WTC11 (cell line): ENCODE measurements around the gene NKAIN4. TPM values are rescaled to one million over a fixed set of nuclear protein-coding genes. Genes with fewer than 3 reads are reported as not detected.

Experiments used
- ATAC-seq: fragments of 200-7000 bp; cut with Tn5 transposase; 2 replicates; pipeline ENCODE4 v1.10.0; 2021; ENCODE audit warnings: mild to moderate bottlenecking, moderate library complexity
- CTCF ChIA-PET: fragments of 300-600 bp; sonication (Branson Sonifier 250); formaldehyde crosslinking; loops from one replicate; lab custom pipeline; 2021; ENCODE audit warnings: antibody characterized with exemption; lab: Charles Lee
- POLR2A ChIA-PET: fragments of 350-600 bp; sonication (Branson Sonifier 250); formaldehyde crosslinking; loops from one replicate; lab custom pipeline; 2021; ENCODE audit warnings: antibody characterized with exemption; lab: Charles Lee
- DNase-seq: peaks from one replicate; pipeline ENCODE4 v3.0.0; 2021; ENCODE audit warnings: low spot score
- H3K27ac Mint-ChIP-seq: 2 replicates; pipeline ENCODE4 v1.8.0; 2021; ENCODE audit warnings: mixed read lengths
- H3K27me3 Mint-ChIP-seq: 2 replicates; pipeline ENCODE4 v1.8.0; 2021; ENCODE audit warnings: low read depth, mild to moderate bottlenecking, moderate library complexity, mixed read lengths
- H3K36me3 Mint-ChIP-seq: 2 replicates; pipeline ENCODE4 v1.8.0; 2021; ENCODE audit warnings: mixed read lengths
- H3K4me1 Mint-ChIP-seq: 2 replicates; pipeline ENCODE4 v1.8.0; 2022; ENCODE audit warnings: mixed read lengths
- H3K4me3 Mint-ChIP-seq: 2 replicates; pipeline ENCODE4 v1.8.0; 2021; ENCODE audit warnings: mild to moderate bottlenecking, moderate library complexity, mixed read lengths
- H3K9me3 Mint-ChIP-seq: 2 replicates; pipeline ENCODE4 v1.8.0; 2021; ENCODE audit warnings: mixed read lengths
- AFF4 ChIP-seq: sonication (generic); formaldehyde crosslinking; IDR thresholded peaks from 2 replicates; pipeline ENCODE4 v1.8.1; 2023; ENCODE audit warnings: mild to moderate bottlenecking, missing genetic modification reagents, borderline replicate concordance
- AR ChIP-seq: fragments of 250-450 bp; sonication (Bioruptor Pico); IDR thresholded peaks from 2 replicates; pipeline ENCODE4 v1.9.0; 2021; ENCODE audit warnings: mild to moderate bottlenecking
- CDX4 ChIP-seq: fragments of 250-450 bp; sonication (Bioruptor Pico); IDR thresholded peaks from 2 replicates; pipeline ENCODE4 v1.9.0; 2021; ENCODE audit warnings: moderate library complexity, mild to moderate bottlenecking, inconsistent platforms, borderline replicate concordance
- CREB1 ChIP-seq: sonication (generic); formaldehyde crosslinking; IDR thresholded peaks from 2 replicates; pipeline ENCODE4 v1.8.0; 2023; ENCODE audit warnings: mild to moderate bottlenecking, missing genetic modification reagents
- ESRRA ChIP-seq: sonication (generic); formaldehyde crosslinking; IDR thresholded peaks from 2 replicates; pipeline ENCODE4 v1.8.1; 2022; ENCODE audit warnings: mild to moderate bottlenecking, missing genetic modification reagents, borderline replicate concordance
- FOXP4 ChIP-seq: sonication (generic); formaldehyde crosslinking; IDR thresholded peaks from 2 replicates; pipeline ENCODE4 v1.8.0; 2022; ENCODE audit warnings: mild to moderate bottlenecking, missing genetic modification reagents
- GRHL2 ChIP-seq: fragments of 250-450 bp; sonication (Bioruptor Pico); IDR thresholded peaks from 2 replicates; pipeline ENCODE4 v1.8.0; 2022; ENCODE audit warnings: mild to moderate bottlenecking, moderate library complexity; ENCODE audit not compliant: insufficient replicate concordance, severe bottlenecking
- HMGA2 ChIP-seq: fragments of 250-450 bp; sonication (Bioruptor Pico); IDR thresholded peaks from 2 replicates; pipeline ENCODE4 v1.4.0; 2021; ENCODE audit warnings: mild to moderate bottlenecking, moderate library complexity
- KAT7 ChIP-seq: sonication (generic); formaldehyde crosslinking; IDR thresholded peaks from 2 replicates; pipeline ENCODE4 v1.8.1; 2023; ENCODE audit warnings: missing genetic modification reagents, mild to moderate bottlenecking, borderline replicate concordance
- NR3C1 ChIP-seq: sonication (generic); formaldehyde crosslinking; conservative IDR thresholded peaks from 2 replicates; pipeline ENCODE4 v1.8.1; 2023; ENCODE audit warnings: low read depth, mild to moderate bottlenecking, missing genetic modification reagents
- OVOL2 ChIP-seq: fragments of 250-450 bp; sonication (Bioruptor Pico); IDR thresholded peaks from 2 replicates; pipeline ENCODE4 v1.9.0; 2021; ENCODE audit warnings: mild to moderate bottlenecking, borderline replicate concordance
- RELA ChIP-seq: sonication (generic); formaldehyde crosslinking; IDR thresholded peaks from 2 replicates; pipeline ENCODE4 v1.8.1; 2022; ENCODE audit warnings: missing genetic modification reagents, mild to moderate bottlenecking, borderline replicate concordance
- RORB ChIP-seq: fragments of 250-450 bp; sonication (Bioruptor Pico); IDR thresholded peaks from 2 replicates; pipeline ENCODE4 v1.9.0; 2021; ENCODE audit warnings: mild to moderate bottlenecking
- SMAD4 ChIP-seq: sonication (generic); formaldehyde crosslinking; IDR thresholded peaks from 2 replicates; pipeline ENCODE4 v1.8.0; 2022; ENCODE audit warnings: mild to moderate bottlenecking, missing genetic modification reagents
- TEAD4 ChIP-seq: sonication (generic); formaldehyde crosslinking; IDR thresholded peaks from 2 replicates; pipeline ENCODE4 v1.8.0; 2022; ENCODE audit warnings: mild to moderate bottlenecking, missing genetic modification reagents
- TP53 ChIP-seq: sonication (generic); formaldehyde crosslinking; IDR thresholded peaks from 2 replicates; pipeline ENCODE4 v1.8.1; 2023; ENCODE audit warnings: mild to moderate bottlenecking, missing genetic modification reagents
- ZNF423 ChIP-seq: fragments of 250-450 bp; sonication (Bioruptor Pico); IDR thresholded peaks from 2 replicates; pipeline ENCODE4 v2.1.2; 2022; ENCODE audit warnings: mild to moderate bottlenecking, moderate library complexity
- ZNF671 ChIP-seq: fragments of 250-450 bp; sonication (Bioruptor Pico); IDR thresholded peaks from 2 replicates; pipeline ENCODE4 v1.8.0; 2021; ENCODE audit warnings: mild to moderate bottlenecking
- total RNA-seq: library from RNA; stranded (reverse); gene quantifications from 3 replicates; pipeline ENCODE4 v1.2.3, GENCODE V29; 2021
- TF ChIP-seq, protein P1 (sequence below): sonication (generic); formaldehyde crosslinking; IDR thresholded peaks from 2 replicates; pipeline ENCODE4 v1.8.1; 2023; ENCODE audit warnings: mild to moderate bottlenecking, missing genetic modification reagents, moderate library complexity
- TF ChIP-seq, protein P2 (sequence below): sonication (generic); formaldehyde crosslinking; IDR thresholded peaks from 2 replicates; pipeline ENCODE4 v1.8.0; 2023; ENCODE audit warnings: mild to moderate bottlenecking, missing genetic modification reagents

Gene NKAIN4
- total RNA-seq, 1 experiment from 2014 or later = 7.2 TPM

DNA sequence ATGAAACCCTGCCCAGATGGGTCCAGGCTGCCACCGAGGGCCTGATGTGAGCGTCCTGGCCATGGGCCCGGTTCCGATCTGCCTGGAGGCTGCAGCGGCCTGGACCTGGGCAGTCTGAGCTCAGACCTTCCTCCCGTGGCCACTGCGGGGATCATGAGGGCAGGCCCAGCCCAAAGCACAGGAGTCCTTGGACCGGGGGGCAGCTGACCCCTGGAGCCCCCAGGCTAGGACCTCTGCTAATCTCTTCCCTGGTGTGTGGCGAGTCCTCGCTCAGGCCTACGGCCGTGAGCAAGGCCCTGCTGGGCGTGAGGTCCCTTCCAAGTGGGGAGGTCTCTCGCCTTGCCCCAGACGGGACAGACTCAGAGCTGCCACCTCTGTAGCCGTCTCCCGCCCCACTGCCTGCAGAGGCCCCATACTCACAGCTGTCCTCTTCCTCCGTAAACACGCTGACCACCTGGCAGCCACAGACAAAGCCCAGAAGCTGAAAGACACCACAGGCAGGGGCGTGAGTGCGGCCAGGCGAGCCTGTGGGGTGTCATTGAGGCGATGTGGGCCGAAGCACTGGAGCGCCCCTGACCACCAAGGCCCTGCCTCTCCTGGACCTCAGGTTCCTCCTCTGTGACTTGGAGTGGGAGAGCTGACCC is 10.5 kb downstream of the NKAIN4 start:
- 0 out of 2 replicates have a peak overlapping the region, but pooled peaks have one; percentile 53 for H3K27ac Mint-ChIP-seq
- no peak for ATAC-seq
- TF ChIP-seq ZNF423 (CRISPR knock-in tag) = no peak
- TF ChIP-seq FOXP4 = no peak
- TF ChIP-seq, protein P1, sequence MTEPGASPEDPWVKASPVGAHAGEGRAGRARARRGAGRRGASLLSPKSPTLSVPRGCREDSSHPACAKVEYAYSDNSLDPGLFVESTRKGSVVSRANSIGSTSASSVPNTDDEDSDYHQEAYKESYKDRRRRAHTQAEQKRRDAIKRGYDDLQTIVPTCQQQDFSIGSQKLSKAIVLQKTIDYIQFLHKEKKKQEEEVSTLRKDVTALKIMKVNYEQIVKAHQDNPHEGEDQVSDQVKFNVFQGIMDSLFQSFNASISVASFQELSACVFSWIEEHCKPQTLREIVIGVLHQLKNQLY = no peak
- TF ChIP-seq SMAD4 = no peak
- TF ChIP-seq CREB1 (CRISPR knock-in tag) = no peak
- no peak for TF ChIP-seq ZNF671 (CRISPR knock-in tag)
- TF ChIP-seq AFF4 = no peak
- TF ChIP-seq RELA (CRISPR knock-in tag) = no peak
- TF ChIP-seq OVOL2 = no peak
- no peak for TF ChIP-seq TP53 (CRISPR knock-in tag)
- no peak for TF ChIP-seq TEAD4
- no peak for TF ChIP-seq ESRRA (CRISPR knock-in tag)
- no peak for TF ChIP-seq CDX4 (CRISPR knock-in tag)
- TF ChIP-seq, all 79 proteins: peak for 0
- Mint-ChIP-seq H3K4me3 (no peak overlapping the region), H3K9me3 (no peaks in the 10 kb centered on the region), H3K27me3 (no peaks in the 10 kb centered on the region; the same call in 1 of the 2 replicates), H3K36me3 (no peaks in the 10 kb centered on the region), H3K4me1 (peaks cover 3% of the 10 kb centered on the region)
- POLR2A ChIA-PET = interaction anchor here (0.5 kb wide), 1 partner anchor 565 kb away, joined by 4 read pairs; no protein-coding TSS in a partner anchor
- DNase-seq = no peak
- CTCF ChIA-PET = interaction anchor here (0.7 to 4.1 kb wide), 7 partner anchors 9 to 139 kb away, joined by 3 to 28 read pairs (median 4); partner anchors contain the start of gene BIRC7

DNA sequence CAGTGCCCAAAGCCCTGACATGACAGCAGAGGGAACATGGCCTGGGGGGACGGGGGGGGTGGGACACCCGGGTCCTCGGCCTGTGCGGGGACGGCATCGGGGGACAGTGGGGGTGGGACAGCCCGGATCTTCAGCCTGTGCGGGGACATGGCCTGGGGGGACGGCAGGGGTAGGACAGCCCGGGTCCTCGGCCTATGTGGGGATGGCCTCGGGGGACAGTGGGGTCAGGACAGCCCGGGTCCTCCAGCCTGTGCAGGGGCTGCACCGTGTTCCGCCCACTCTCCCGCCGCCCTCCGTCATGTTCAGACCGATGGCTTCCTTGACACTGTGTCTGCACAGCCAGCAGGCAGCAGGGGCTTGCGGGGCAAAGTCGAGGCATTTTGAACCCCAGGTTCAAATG is 11.5 kb downstream of the NKAIN4 start:
- H3K9me3 Mint-ChIP-seq = no peaks in the 10 kb centered on the region
- H3K4me1 Mint-ChIP-seq = no peaks in the 10 kb centered on the region; the same call in 1 of the 2 replicates
- no peak overlapping the region for H3K27ac Mint-ChIP-seq
- H3K4me3 Mint-ChIP-seq = no peak overlapping the region
- no peak for ATAC-seq
- no peaks in the 10 kb centered on the region; the same call in 1 of the 2 replicates for H3K27me3 Mint-ChIP-seq
- DNase-seq = no peak
- ChIA-PET POLR2A (no interaction called here), CTCF (interaction anchor here (1.0 to 2.8 kb wide), 4 partner anchors 12 to 140 kb away, joined by 3 to 19 read pairs (median 6); no protein-coding TSS in a partner anchor)
- no peaks in the 10 kb centered on the region for H3K36me3 Mint-ChIP-seq
- TF ChIP-seq RORB (CRISPR knock-in tag) (no peak), AR (CRISPR knock-in tag) (no peak), NR3C1 (CRISPR knock-in tag) (no peak), GRHL2 (no peak), KAT7 (CRISPR knock-in tag) (no peak), HMGA2 (no peak)
- TF ChIP-seq, protein P2, sequence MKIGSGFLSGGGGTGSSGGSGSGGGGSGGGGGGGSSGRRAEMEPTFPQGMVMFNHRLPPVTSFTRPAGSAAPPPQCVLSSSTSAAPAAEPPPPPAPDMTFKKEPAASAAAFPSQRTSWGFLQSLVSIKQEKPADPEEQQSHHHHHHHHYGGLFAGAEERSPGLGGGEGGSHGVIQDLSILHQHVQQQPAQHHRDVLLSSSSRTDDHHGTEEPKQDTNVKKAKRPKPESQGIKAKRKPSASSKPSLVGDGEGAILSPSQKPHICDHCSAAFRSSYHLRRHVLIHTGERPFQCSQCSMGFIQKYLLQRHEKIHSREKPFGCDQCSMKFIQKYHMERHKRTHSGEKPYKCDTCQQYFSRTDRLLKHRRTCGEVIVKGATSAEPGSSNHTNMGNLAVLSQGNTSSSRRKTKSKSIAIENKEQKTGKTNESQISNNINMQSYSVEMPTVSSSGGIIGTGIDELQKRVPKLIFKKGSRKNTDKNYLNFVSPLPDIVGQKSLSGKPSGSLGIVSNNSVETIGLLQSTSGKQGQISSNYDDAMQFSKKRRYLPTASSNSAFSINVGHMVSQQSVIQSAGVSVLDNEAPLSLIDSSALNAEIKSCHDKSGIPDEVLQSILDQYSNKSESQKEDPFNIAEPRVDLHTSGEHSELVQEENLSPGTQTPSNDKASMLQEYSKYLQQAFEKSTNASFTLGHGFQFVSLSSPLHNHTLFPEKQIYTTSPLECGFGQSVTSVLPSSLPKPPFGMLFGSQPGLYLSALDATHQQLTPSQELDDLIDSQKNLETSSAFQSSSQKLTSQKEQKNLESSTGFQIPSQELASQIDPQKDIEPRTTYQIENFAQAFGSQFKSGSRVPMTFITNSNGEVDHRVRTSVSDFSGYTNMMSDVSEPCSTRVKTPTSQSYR (CRISPR knock-in tag) = no peak
